T47D (cell line): ENCODE data around the gene CCNJL.

ENCODE experiments used
- DNase-seq, 2 experiments: peaks; one replicate each; pipeline versions ENCODE4 v3.0.0 to v3.0.0-alpha.2; 2011 to 2012; ENCODE audit warnings: low read depth in 1 of 2, low spot score in 1 of 2
- JUND ChIP-seq: IDR thresholded peaks from 2 replicates; pipeline ENCODE4 v1.6.1; 2012; ENCODE audit warnings: low read depth
- in situ Hi-C: cut with HindIII; loops from 2 replicates; pipeline ENCODE4 v1.10.0; 2016; ENCODE audit warnings: low sequenced_read_pairs, low pct_unique_long_range_greater_than_20kb

CCNJL gene

DNA sequence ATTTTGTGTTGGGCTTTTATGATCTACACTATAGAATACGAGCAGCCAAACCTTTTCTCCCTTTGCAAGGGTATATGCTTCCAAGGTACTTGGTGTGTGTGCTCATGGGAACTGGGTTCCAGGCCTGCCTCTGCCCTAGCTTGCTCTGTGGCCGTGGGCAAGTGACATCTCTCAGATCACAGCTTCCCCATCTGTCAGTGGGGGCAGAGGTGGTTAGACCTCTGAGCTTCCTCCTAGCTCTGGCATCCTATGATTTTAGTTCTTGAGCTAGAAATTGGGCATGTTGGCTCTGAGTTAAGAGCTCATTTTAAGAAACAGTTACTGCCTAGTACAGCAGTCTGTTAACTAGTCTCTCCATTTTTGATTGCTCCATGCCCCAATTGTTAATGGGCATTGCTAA, 12.5 kb upstream of the CCNJL start:
- in situ Hi-C loops, result no loop called here
- DNase-seq, result no peak

DNA sequence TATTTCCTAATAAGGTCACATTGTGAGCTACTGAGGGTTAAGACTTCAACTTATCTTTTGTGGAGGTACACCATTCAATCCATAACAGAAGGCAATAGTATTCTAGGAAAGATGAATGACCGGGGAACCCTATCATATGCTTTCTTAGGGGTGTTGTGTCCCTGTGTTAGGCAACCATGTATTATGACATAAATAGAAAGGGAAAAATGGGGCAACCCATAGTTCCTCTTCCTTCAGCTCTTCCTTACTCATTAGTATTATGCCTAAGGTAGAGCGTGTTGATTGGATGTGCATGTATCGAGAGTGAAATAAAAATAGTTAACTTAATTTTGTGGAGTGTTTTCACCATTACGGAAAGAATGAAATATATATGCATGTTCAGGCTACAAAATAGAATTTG, 6.0 kb upstream of the CCNJL start:
- in situ Hi-C loops, result no loop called here
- TF ChIP-seq JUND, result no peak
- DNase-seq, result no peak

More for the DNA sequence above, 12.5 kb upstream of the CCNJL start:
- TF ChIP-seq JUND, result no peak

DNA sequence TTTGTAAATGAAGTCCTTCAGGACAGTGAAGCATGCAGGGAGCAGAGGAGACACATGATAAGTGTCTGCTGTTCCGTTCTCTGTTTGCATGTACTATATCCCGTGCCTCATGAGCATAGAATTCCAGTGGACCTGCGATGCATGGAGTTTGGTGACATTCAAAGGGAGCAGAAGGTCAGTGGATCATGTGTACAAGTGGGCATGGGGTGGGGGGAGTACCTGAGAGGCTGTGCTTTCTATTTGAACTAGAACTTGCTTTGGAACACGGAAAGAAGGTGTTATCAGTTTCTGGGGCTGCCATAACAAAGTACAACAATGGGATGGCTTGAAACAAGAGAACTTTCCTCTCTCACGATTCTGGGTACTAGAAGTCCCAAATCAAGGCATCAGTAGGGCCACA, 5.1 kb upstream of the CCNJL start:
- in situ Hi-C loops, result no loop called here
- no peak for DNase-seq
- no peak for TF ChIP-seq JUND

DNA sequence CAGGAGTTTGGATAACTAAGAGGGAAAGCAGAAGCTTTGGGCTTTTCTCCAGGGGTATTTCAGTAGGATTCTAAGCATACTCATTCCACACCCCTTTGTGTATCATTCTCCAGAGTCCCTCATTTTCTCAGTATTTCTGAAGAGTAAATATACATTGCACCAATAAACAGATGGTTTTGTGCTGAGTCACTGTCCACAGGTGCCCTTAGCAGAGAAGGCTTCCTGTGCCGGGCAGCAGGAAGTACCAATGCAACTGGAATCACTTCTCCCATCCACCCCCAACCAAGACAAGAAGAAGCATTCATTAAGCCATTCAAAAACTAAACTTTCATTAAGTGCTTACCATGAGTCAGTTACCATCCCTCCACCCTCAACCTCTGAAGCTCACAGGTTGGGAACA, 3.6 kb upstream of the CCNJL start:
- peak; percentile 92 for TF ChIP-seq JUND
- in situ Hi-C loops, result no loop called here
- peak; percentile 66 to 85 for DNase-seq

DNA sequence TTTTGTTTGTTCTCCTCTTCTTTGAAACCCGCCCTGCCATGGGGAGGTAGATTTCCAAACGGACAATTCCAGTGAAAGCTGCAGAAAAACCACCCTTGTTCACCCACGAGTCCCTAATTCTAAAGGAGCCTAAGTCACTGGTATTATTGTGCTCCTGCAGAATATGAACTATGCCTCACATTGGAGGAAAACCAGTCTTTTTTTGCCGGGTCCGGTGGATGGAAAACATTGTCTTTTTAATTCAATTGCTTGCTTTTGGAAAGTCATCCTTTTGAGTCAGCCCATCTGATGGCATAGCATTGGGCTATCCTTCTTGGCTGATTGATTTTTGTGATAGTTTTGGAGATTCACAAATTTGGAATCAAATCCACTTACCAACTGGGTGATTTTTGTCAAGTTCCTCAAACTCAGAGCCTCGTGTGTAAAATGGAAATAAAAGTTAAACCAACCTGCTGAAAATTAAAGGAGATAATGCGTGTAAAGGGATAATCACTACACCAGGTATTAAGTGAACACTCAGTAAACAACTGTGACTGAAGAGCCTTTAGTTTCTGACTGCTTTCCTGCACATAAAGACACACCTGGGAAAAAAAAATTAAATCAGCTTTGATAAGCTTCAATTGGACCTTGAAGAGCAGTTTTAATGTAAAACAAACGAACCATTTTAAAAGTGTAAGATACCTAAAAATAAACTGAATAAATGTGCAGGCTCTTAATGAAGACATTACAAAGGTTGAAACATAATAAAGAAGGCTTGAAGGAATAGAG, 780 bp upstream of the CCNJL start:
- no peak for TF ChIP-seq JUND
- peak in 1 of 2 experiments; percentile 35 for DNase-seq
- in situ Hi-C loops, result no loop called here

DNA sequence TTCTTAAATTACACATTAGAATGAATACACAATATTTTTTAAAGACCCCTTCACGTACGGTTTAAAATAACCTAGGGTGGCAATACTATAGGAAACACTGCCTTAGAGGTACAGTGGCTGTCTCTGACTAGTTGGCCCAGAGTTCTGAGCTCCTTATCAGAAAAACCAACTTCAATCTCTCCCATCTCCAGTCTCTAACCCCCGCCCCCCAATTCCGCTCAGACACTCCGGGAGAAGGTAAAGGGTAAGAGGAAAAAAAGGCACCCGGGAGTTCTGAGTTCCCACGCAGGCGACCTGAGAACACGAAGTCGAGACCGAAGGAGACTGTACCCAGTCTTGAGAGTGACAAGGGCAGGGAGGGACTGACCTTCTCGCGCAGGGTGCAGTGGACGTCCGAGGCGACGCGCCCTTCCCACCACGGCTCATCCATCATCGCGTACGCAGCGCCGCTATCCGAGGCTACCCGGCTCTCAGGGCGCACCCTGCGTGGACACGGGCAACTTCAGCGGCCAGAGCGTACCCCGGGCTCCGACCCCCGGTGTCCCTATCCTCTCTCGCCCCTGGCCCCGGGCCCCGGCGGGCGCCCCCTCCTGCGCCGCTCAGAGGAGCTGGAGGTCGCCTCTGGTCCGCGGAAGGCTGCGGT, 752 bp downstream of the CCNJL start:
- DNase-seq, result no peak
- in situ Hi-C loops, result no loop called here
- TF ChIP-seq JUND, result no peak

DNA sequence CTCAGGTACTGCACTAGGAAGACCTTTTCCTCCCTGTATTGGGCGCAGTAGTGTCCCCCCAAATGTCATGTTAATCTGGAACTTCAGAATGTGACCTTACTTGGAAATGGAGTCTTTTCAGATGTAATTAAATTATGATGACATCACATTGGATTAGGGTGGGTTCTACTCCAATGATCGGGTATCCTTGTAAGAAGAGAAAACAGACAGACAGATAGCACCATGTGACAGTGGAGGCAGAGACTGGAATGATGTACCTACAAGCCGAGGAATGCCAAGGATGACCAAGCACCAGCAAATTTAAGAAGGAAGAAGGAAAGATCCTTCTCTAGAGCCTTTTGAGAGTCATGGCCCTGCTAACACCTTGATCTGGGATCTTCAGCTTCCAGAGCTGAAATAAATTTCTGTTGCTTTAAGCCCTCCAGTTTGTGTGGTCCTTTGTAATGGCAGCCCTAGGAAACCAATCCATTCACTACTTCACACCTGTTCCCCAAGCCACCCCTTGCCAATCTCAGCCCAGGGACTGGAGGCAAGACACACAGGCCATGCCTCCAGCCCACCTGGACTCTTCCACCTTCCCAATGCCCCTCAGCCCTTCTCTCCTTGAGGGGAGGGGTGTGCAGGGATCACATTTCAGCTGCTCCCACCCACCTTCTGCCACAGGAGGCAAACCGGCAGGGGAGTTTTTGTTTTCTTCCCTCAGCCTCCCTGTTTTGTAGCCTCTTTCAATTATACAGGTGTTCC, 1.6 kb downstream of the CCNJL start:
- TF ChIP-seq JUND, result no peak
- no peak for DNase-seq
- in situ Hi-C loops, result no loop called here

DNA sequence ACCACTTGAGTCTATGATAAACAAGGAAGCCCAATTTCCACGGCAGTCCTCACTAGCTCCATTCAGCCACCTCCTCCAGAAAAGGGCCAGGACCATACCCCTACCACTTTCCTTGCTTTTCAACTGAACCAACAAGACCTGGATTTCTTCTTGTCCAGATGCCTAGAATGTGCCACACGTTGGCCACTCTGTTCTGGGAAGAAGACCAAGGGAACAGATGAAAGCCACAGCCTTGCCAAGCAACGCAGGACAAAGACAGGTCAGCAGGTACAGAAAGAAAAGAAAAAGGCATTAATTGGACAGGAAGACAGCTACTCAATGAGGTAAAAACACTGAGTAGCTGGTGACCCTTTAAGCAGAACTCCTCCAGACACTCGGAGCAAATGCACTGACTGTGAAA, 2.2 kb downstream of the CCNJL start:
- no peak for TF ChIP-seq JUND
- in situ Hi-C loops, result no loop called here
- DNase-seq, result no peak

DNA sequence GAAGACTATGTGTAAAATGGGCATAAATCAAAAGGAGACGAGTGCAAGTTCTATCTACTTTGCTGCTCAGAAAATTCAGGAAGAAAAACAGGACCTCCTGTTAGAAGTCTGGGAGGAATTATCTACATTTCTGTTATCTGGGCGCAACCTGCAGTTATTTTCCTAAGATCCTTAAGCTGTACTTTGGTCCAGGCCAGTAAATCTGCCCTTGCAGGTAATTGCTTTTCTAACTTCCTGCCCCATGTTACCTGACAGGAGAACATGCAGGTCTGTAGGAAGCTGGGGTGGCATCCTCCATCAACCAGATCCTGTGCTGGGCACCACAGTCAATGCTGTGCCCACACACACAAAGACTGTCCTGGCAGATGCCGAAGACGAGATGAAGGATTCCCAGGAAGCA, 5.7 kb downstream of the CCNJL start:
- in situ Hi-C loops, result no loop called here
- no peak for DNase-seq
- TF ChIP-seq JUND, result no peak

DNA sequence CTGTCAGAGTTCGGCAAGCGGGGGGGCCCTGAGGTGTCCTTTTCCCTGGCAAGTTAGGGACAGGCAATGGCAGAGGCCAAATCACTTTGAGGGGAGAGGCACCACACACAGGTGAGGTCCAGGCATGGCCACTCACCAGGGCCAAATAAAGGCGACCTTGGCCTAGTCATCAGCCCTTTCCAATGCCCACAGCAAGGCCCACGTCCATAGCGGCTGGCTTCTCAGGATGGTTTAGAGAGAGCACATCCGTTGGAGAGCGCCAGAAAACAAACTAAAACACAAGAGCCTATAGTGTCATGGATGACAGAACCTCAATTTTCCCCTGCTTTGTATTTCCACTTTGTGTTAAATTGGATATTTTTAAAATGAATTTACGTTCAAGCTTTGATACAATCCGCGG, 7.0 kb downstream of the CCNJL start:
- no peak for DNase-seq
- in situ Hi-C loops, result no loop called here

DNA sequence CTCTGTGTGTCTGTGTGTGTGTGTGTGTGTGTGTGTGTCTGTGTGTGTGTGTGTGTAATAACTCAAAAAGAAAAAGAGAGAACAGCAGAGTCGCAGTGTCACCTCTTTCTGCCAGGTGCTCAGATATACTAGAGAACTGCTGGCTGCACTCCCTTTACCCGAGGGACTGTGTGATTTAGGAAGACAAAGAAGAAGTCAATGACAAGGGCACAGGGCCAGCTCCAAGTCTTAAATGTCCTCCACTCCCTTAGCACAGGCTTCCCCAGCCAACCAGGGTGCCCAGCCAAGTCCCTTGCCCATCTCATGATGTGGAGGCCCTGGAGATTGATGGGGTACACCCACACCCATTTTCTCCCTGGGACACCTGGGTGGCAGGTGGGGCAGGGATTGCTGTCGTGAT, 8.7 kb downstream of the CCNJL start:
- in situ Hi-C loops, result no loop called here
- no peak for DNase-seq
- TF ChIP-seq JUND, result no peak

More for the DNA sequence above, 7.0 kb downstream of the CCNJL start:
- TF ChIP-seq JUND, result no peak

DNA sequence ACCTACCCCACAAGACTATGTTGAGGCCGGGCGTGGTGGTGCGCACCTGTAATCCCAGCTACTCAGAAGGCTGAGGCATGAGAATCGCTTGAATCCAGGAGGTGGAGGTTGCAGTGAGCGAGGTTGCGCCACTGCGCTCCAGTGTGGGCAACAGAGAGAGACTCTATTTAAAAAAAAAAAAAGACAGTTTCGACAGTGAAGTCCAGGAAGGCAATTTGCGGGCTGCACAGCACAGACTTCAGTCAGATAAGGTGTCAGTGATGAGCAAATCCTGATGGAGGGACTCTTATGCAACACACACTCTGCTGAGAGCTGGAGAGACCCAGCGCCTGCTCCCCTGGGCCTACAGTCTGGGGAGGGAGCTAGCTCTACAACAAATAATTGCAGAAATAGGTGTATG, 14.2 kb downstream of the CCNJL start:
- in situ Hi-C loops, result no loop called here
- TF ChIP-seq JUND, result no peak
- no peak for DNase-seq

DNA sequence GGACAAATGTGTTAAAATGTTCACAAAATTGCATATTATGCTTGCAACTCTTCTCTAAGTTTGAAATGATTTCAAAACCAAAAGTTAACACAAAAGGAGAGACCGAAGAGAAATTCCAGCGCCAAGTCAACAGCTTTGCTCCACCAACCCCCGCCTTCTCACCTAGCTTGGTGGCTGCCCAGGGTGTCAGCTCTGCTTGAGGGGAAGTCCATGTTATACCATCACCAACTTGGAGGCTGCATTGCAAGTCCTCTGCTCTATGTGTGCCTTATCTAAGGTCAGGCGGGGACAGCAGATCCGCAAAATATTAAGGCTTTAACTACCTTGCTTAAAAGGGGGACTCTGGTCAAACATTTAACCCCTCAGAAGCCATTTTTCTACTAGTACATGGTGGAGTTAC, 14.6 kb downstream of the CCNJL start:
- no peak for DNase-seq
- in situ Hi-C loops, result no loop called here
- no peak for TF ChIP-seq JUND
